GM04503 (cell line): ENCODE data around the gene ALDH1A2.
"Not testable (repeated sequence)": the region's sequence is repeated elsewhere in the genome, so short reads cannot be mapped to it uniquely, and the experiment has no call there.

Source experiments
- DNase-seq: peaks from one replicate; pipeline ENCODE4 v3.0.0-alpha.2; 2012; ENCODE audit warnings: low read depth

ALDH1A2 gene

GRCh38 chr15:58065445-58066041, at the start of gene ALDH1A2:
Gene ALDH1A2, minus strand, starts transcription at chr15:58065711. Its CDS starts 61 bp downstream, at chr15:58065650.
- DNase-seq: no peak

- DNase-seq: no peak
Measured at GRCh38 chr15:58114812-58115211, 49.3 kb upstream of the ALDH1A2 start.

- DNase-seq: no peak
Measured at GRCh38 chr15:58114388-58114787, 48.9 kb upstream of the ALDH1A2 start.

- not testable (repeated sequence) for DNase-seq
Measured at GRCh38 chr15:58113358-58113757, 47.8 kb upstream of the ALDH1A2 start.

- no peak for DNase-seq
Measured at GRCh38 chr15:58111718-58112104, 46.2 kb upstream of the ALDH1A2 start.

GRCh38 chr15:58110999-58111717, 45.6 kb upstream of the ALDH1A2 start:
- DNase-seq: no peak

- no peak for DNase-seq
Measured at GRCh38 chr15:58109419-58109818, 43.9 kb upstream of the ALDH1A2 start.

GRCh38 chr15:58108117-58108516, 42.6 kb upstream of the ALDH1A2 start:
- DNase-seq: no peak

- no peak for DNase-seq
Measured at GRCh38 chr15:58103482-58103881, 38.0 kb upstream of the ALDH1A2 start.

GRCh38 chr15:58096529-58097084, 31.1 kb upstream of the ALDH1A2 start:
- DNase-seq: no peak

- no peak for DNase-seq
Measured at GRCh38 chr15:58095415-58095814, 29.9 kb upstream of the ALDH1A2 start.

GRCh38 chr15:58087871-58088270, 22.4 kb upstream of the ALDH1A2 start:
- DNase-seq: no peak

GRCh38 chr15:58086491-58086890, 21.0 kb upstream of the ALDH1A2 start:
- no peak for DNase-seq

- DNase-seq: no peak
Measured at GRCh38 chr15:58083526-58083925, 18.0 kb upstream of the ALDH1A2 start.

GRCh38 chr15:58081891-58082290, 16.4 kb upstream of the ALDH1A2 start:
- DNase-seq: no peak

GRCh38 chr15:58081456-58081855, 15.9 kb upstream of the ALDH1A2 start:
- DNase-seq: peak; percentile 15

GRCh38 chr15:58080959-58081358, 15.4 kb upstream of the ALDH1A2 start:
- not testable (repeated sequence) for DNase-seq

- no peak for DNase-seq
Measured at GRCh38 chr15:58080398-58080797, 14.9 kb upstream of the ALDH1A2 start.

- no peak for DNase-seq
Measured at GRCh38 chr15:58078591-58078990, 13.1 kb upstream of the ALDH1A2 start.

GRCh38 chr15:58077427-58077826, 11.9 kb upstream of the ALDH1A2 start:
- DNase-seq: no peak

- no peak for DNase-seq
Measured at GRCh38 chr15:58074452-58074851, 8.9 kb upstream of the ALDH1A2 start.

- peak; percentile 3 for DNase-seq
Measured at GRCh38 chr15:58070801-58071418, 5.4 kb upstream of the ALDH1A2 start.

- no peak for DNase-seq
Measured at GRCh38 chr15:58069008-58069407, 3.5 kb upstream of the ALDH1A2 start.
